ENCODE results near the gene LRRC8C.
A peak's percentile ranks its signal among the peaks of the same experiment; 100 is the strongest.
"Not testable (repeated sequence)": the region's sequence is repeated elsewhere in the genome, so short reads cannot be mapped to it uniquely, and the experiment has no call there.

The LRRC8C gene

DNA sequence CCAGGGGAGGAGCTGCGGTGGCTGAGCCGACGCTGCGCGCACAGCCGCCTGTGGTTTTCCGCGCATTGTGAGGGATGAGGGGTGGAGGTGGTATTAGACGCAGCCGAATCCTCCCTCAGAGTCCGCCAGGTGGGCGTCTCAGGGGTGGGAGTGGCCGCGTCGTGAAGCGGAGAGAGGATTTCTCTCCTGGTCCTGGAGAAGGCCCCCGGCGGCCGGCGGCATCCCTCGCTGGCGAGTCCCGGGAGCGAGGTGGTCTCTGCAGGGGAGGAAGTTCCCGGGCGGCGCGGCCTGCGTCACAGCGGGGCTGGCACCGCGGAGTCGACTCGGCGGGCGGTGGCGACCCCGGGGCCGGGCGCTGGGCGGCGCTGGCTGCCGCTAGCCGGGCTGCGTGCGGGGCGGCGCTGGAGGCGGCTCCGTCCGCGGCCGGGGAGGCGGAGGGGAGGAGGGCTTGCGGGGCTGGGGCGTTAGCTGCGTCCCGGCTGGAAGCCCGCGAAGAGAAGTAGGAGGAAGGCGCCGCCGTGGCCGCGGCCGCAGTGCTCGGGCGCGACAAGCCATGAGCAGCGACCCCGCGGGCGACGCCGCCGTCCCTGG lies at the start of gene LRRC8C:
TSS of gene LRRC8C (plus strand) at position 464 of the 591 bp plus-strand sequence. CDS start 53,354 bp downstream, outside the sequence.
- Histone ChIP-seq H3K36me3 (ENCODE audit: insufficient read depth, low read length) (no peaks in the 10 kb centered on the region), H2AFZ (ENCODE audit: low read length, unreplicated experiment) (peak within 1 kb of the TSS; percentile 51), H3K4me1 (ENCODE audit: control insufficient read depth, insufficient read depth, low read length, unreplicated experiment) (peaks cover 29% of the 10 kb centered on the region), H3K4me3 (ENCODE audit: low read depth, low read length) (peak within 1 kb of the TSS; percentile 86), H3K27me3 (ENCODE audit: insufficient read depth, low read length) (no peaks in the 10 kb centered on the region), H3K79me2 (ENCODE audit: control insufficient read depth, insufficient read depth, low read length, unreplicated experiment) (peaks cover 32% of the 10 kb centered on the region), H3K27ac (ENCODE audit: low read depth, low read length) (peak within 1 kb of the TSS; percentile 37; the same call in 1 of the 2 replicates)

DNA sequence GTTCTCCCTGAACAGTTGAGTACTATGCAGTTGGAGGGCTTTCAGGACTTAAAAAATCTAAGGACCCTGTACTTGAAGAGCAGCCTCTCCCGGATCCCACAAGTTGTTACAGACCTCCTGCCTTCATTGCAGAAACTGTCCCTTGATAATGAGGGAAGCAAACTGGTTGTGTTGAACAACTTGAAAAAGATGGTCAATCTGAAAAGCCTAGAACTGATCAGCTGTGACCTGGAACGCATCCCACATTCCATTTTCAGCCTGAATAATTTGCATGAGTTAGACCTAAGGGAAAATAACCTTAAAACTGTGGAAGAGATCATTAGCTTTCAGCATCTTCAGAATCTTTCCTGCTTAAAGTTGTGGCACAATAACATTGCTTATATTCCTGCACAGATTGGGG lies 48.7 kb upstream of the LRRC8C start:
- peaks cover 2% of the 10 kb centered on the region for H3K4me1 ChIP-seq (ENCODE audit: control insufficient read depth, insufficient read depth, low read length, unreplicated experiment)
- H3K36me3 ChIP-seq (ENCODE audit: insufficient read depth, low read length): no peaks in the 10 kb centered on the region
- H3K27me3 ChIP-seq (ENCODE audit: insufficient read depth, low read length): no peaks in the 10 kb centered on the region
- no peak overlapping the region for H3K27ac ChIP-seq (ENCODE audit: low read depth, low read length)
- H3K79me2 ChIP-seq (ENCODE audit: control insufficient read depth, insufficient read depth, low read length, unreplicated experiment): no peaks in the 10 kb centered on the region
- no peak overlapping the region for H3K4me3 ChIP-seq (ENCODE audit: low read depth, low read length)
- H2AFZ ChIP-seq (ENCODE audit: low read length, unreplicated experiment): no peak overlapping the region

DNA sequence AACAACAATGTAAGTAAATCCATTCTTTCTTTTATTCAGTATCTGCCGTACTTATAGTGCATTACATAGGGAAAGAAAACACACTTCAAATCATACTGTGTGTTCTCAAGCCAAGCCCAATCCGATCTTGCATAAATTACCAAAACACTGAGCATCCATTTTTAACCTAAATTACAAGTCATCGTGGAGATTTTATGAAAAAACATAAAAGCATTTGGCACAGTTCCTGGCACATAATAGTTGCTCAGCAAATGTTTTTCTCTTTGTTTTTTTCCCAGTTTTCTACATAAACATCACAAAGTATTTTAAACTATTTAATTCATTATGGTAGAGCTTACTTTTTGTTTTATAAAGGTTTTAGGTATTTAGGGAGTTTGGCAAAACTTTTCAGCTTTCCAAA lies 48.1 kb upstream of the LRRC8C start:
- H2AFZ ChIP-seq (ENCODE audit: low read length, unreplicated experiment): no peak overlapping the region
- no peak overlapping the region for H3K27ac ChIP-seq (ENCODE audit: low read depth, low read length)
- H3K4me3 ChIP-seq (ENCODE audit: low read depth, low read length): no peak overlapping the region
- H3K79me2 ChIP-seq (ENCODE audit: control insufficient read depth, insufficient read depth, low read length, unreplicated experiment): no peaks in the 10 kb centered on the region
- no peaks in the 10 kb centered on the region for H3K27me3 ChIP-seq (ENCODE audit: insufficient read depth, low read length)
- H3K4me1 ChIP-seq (ENCODE audit: control insufficient read depth, insufficient read depth, low read length, unreplicated experiment): peaks cover 8% of the 10 kb centered on the region
- H3K36me3 ChIP-seq (ENCODE audit: insufficient read depth, low read length): no peaks in the 10 kb centered on the region

DNA sequence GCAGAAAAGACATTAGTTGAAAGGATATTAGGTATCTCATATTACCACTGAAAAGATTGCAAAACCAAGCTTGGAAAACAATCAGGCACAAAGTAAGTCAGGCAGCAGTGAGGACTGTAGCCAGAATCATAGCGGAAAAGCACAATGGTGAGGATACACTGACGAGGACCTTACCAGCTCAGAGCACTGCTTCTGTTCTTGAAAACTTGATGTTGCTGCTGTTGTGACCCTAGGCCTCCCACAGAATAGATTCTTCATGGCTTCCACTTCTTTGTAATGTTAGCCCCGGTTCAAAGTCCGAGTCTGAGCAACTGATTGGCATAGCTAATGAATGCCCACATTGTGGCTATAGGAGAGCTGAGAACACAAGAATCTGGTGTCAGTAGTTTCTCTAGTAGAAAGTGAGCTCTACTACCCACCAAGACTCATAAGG lies 45.2 kb upstream of the LRRC8C start:
- H3K4me1 ChIP-seq (ENCODE audit: control insufficient read depth, insufficient read depth, low read length, unreplicated experiment): peaks cover 28% of the 10 kb centered on the region
- H3K4me3 ChIP-seq (ENCODE audit: low read depth, low read length): no peak overlapping the region
- no peaks in the 10 kb centered on the region for H3K79me2 ChIP-seq (ENCODE audit: control insufficient read depth, insufficient read depth, low read length, unreplicated experiment)
- no peak overlapping the region for H3K27ac ChIP-seq (ENCODE audit: low read depth, low read length)
- no peaks in the 10 kb centered on the region for H3K27me3 ChIP-seq (ENCODE audit: insufficient read depth, low read length)
- H2AFZ ChIP-seq (ENCODE audit: low read length, unreplicated experiment): no peak overlapping the region
- no peaks in the 10 kb centered on the region for H3K36me3 ChIP-seq (ENCODE audit: insufficient read depth, low read length)

DNA sequence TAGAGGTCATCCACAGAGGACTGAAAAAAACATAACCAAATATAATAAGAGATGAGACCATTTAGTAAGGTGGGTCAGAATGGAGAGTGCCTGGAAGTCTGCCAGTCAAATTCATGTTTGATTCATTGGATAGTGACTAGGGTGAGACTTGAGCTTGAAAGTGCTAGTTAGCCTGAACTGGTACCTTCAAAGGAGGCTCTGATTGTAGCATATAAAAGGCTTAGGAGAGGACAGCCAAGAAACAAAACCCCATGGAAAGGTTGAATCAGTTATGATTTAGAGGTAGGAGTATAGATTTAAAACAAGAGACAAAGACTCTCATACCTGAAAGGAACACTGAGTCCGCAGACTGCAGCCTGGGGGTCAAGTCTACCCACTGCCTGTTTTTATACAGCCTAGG lies 44.4 kb upstream of the LRRC8C start:
- Histone ChIP-seq H3K79me2 (ENCODE audit: control insufficient read depth, insufficient read depth, low read length, unreplicated experiment) (no peaks in the 10 kb centered on the region), H3K4me3 (ENCODE audit: low read depth, low read length) (no peak overlapping the region), H3K27me3 (ENCODE audit: insufficient read depth, low read length) (no peaks in the 10 kb centered on the region), H3K27ac (ENCODE audit: low read depth, low read length) (no peak overlapping the region), H3K36me3 (ENCODE audit: insufficient read depth, low read length) (no peaks in the 10 kb centered on the region), H3K4me1 (ENCODE audit: control insufficient read depth, insufficient read depth, low read length, unreplicated experiment) (peaks cover 30% of the 10 kb centered on the region), H2AFZ (ENCODE audit: low read length, unreplicated experiment) (no peak overlapping the region)

DNA sequence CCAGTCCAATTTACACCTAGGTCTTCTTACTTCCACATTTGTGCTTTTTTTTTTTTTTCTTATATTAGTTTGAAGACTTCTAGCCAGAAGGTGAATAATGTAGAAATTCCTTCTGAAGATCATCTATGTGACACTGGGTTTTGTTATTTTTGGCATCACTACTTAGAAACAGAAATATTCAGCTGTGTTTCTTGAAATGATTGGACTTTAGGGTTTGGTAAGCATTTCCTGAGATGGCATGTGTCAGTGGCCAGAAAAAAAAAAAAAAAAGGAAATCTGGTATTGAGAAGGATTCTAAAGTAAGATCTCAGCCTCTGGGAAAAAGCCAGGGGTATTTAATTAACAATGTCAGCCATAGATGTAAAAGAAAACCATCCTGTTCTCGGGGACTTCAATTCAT lies 43.4 kb upstream of the LRRC8C start:
- Histone ChIP-seq H3K27ac (ENCODE audit: low read depth, low read length) (peak overlapping the region; percentile 68), H3K36me3 (ENCODE audit: insufficient read depth, low read length) (no peaks in the 10 kb centered on the region), H2AFZ (ENCODE audit: low read length, unreplicated experiment) (no peak overlapping the region), H3K4me1 (ENCODE audit: control insufficient read depth, insufficient read depth, low read length, unreplicated experiment) (peaks cover 35% of the 10 kb centered on the region), H3K79me2 (ENCODE audit: control insufficient read depth, insufficient read depth, low read length, unreplicated experiment) (no peaks in the 10 kb centered on the region), H3K27me3 (ENCODE audit: insufficient read depth, low read length) (no peaks in the 10 kb centered on the region), H3K4me3 (ENCODE audit: low read depth, low read length) (no peak overlapping the region)

DNA sequence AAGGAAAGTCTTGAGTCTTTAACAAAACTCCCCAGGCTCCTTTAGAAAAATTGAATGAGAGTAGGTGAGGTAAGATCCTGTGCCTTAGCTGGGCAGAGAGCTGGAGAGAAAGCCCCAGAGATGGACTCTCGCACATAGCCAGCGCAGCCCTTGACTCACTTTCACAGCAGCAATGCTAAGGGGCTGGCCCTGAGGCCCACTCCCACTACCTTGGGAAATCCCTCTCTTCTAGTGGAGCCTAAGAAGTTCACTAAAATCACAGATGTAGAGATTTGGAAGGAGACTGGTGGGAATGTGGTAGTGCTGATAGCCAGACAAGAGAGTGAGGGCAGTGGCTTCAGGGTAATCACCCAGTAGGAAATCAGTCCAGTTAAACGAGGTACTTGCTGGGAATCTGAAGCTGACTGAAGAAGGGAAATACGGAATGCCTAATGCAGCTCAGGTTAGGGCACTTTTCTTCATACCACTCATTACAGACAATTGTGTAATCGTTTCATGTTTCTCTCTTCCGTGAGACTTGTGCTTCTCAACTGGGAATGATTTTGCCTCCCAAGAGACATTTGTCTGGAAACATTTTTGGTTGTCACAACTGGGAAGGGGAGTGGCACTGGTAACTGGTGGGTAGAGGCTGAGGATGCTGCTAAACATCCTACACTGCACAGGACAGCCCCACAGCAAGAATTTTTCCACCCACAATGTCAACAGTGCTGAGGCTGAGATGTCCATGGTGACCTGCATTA lies 42.4 kb upstream of the LRRC8C start:
- no peaks in the 10 kb centered on the region for H3K36me3 ChIP-seq (ENCODE audit: insufficient read depth, low read length)
- no peak overlapping the region for H3K4me3 ChIP-seq (ENCODE audit: low read depth, low read length)
- no peaks in the 10 kb centered on the region for H3K27me3 ChIP-seq (ENCODE audit: insufficient read depth, low read length)
- H2AFZ ChIP-seq (ENCODE audit: low read length, unreplicated experiment): no peak overlapping the region
- peaks cover 38% of the 10 kb centered on the region for H3K4me1 ChIP-seq (ENCODE audit: control insufficient read depth, insufficient read depth, low read length, unreplicated experiment)
- H3K79me2 ChIP-seq (ENCODE audit: control insufficient read depth, insufficient read depth, low read length, unreplicated experiment): no peaks in the 10 kb centered on the region
- peak overlapping the region; percentile 68 for H3K27ac ChIP-seq (ENCODE audit: low read depth, low read length)

DNA sequence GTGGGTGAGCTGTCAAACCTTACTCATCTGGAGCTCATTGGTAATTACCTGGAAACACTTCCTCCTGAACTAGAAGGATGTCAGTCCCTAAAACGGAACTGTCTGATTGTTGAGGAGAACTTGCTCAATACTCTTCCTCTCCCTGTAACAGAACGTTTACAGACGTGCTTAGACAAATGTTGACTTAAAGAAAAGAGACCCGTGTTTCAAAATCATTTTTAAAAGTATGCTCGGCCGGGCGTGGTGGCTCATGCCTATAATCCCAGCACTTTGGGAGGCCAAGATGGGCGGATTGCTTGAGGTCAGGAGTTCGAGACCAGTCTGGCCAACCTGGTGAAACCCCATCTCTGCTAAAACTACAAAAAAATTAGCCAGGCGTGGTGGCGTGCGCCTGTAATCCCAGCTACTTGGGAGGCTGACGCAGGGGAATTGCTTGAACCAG lies 40.0 kb upstream of the LRRC8C start:
- H3K27me3 ChIP-seq (ENCODE audit: insufficient read depth, low read length); H3K4me3 ChIP-seq (ENCODE audit: low read depth, low read length); H3K79me2 ChIP-seq (ENCODE audit: control insufficient read depth, insufficient read depth, low read length, unreplicated experiment); H2AFZ ChIP-seq (ENCODE audit: low read length, unreplicated experiment); H3K36me3 ChIP-seq (ENCODE audit: insufficient read depth, low read length); H3K27ac ChIP-seq (ENCODE audit: low read depth, low read length): not testable (repeated sequence)
- H3K4me1 ChIP-seq (ENCODE audit: control insufficient read depth, insufficient read depth, low read length, unreplicated experiment): peaks cover 38% of the 10 kb centered on the region

DNA sequence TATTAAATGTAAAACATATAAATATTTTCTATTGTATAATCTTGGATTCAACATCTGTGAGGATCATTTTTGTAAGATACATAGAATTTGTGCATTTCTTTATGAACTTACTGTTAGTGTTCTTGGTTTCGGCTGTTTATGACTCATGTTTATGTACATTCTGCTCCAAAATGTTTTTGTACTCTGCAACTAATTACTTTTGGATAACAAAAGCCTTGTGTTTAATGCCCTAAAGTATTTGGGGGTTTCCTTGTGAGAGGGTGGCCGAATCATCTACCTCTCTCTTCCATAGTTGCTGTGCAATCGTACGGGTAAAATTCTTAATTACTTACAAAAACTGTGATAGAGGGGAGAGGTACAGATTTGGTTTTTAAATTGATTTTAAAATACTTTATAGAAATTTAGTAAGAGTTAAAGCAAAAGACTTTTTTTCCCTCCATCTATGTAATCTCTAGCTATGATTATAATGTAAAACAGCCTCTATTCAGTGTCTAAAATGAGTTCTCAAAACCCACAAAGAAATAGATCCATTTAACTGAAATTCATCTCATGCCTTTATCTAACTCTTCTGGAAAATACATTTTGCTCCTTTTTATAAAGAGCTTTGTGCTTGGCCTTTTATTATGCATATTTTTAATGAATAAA lies 38.7 kb upstream of the LRRC8C start:
- Histone ChIP-seq H3K79me2 (ENCODE audit: control insufficient read depth, insufficient read depth, low read length, unreplicated experiment) (no peaks in the 10 kb centered on the region), H2AFZ (ENCODE audit: low read length, unreplicated experiment) (no peak overlapping the region), H3K4me3 (ENCODE audit: low read depth, low read length) (no peak overlapping the region), H3K27ac (ENCODE audit: low read depth, low read length) (no peak overlapping the region), H3K36me3 (ENCODE audit: insufficient read depth, low read length) (no peaks in the 10 kb centered on the region), H3K27me3 (ENCODE audit: insufficient read depth, low read length) (no peaks in the 10 kb centered on the region), H3K4me1 (ENCODE audit: control insufficient read depth, insufficient read depth, low read length, unreplicated experiment) (peaks cover 36% of the 10 kb centered on the region)

DNA sequence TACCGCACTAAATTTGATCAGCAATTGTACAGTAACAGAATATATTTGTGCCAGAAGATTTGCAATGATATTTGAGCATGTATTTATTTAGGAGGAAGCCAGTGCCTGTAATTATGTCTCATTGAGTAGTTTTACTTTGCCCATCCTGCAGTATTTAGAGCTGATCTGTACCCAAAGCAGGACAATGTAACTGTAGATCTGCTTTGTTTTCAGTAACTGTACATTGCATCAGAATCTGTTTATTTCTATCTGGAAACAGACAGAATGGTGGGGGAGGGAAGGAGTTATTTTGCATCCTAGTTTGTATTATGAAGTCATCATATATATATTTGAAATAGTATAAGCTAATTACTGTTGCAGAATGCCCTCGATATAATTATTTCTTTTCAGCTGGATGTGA lies 36.2 kb upstream of the LRRC8C start:
- Histone ChIP-seq H3K4me3 (ENCODE audit: low read depth, low read length) (no peak overlapping the region), H3K27me3 (ENCODE audit: insufficient read depth, low read length) (0 out of 2 replicates have a peak, but pooled peaks cover 6% of the 10 kb centered on the region), H3K36me3 (ENCODE audit: insufficient read depth, low read length) (no peaks in the 10 kb centered on the region), H2AFZ (ENCODE audit: low read length, unreplicated experiment) (no peak overlapping the region), H3K4me1 (ENCODE audit: control insufficient read depth, insufficient read depth, low read length, unreplicated experiment) (peaks cover 12% of the 10 kb centered on the region), H3K79me2 (ENCODE audit: control insufficient read depth, insufficient read depth, low read length, unreplicated experiment) (no peaks in the 10 kb centered on the region), H3K27ac (ENCODE audit: low read depth, low read length) (no peak overlapping the region)
